ENCODE results near the gene ASB4.

GRCh38 chr7:95560674-95561073 lies 74.9 kb downstream of the ASB4 start:
- no peak for TF ChIP-seq CTCF (conservative IDR thresholded peaks at IDR 0.05)
- no peak for TF ChIP-seq EZH2 (IDR thresholded peaks at IDR 0.05; ENCODE audit: low read depth)
